HAP-1 (cell line): ENCODE results near the gene CCNH.

ENCODE experiments used
- DNase-seq, 2 experiments: peaks; one replicate each; pipeline ENCODE4 v3.0.0-alpha.2; 2016 to 2020; ENCODE audit warnings: low spot score in 2 of 2
- H3K27me3 ChIP-seq: fragments of 250-450 bp; sonication (Bioruptor Pico); 2 replicates; pipeline ENCODE4 v1.5.1; 2020; ENCODE audit warnings: low read depth, mild to moderate bottlenecking, moderate library complexity
- H3K36me3 ChIP-seq: fragments of 250-450 bp; sonication (Bioruptor Pico); replicated peaks from 2 replicates; pipeline ENCODE4 v1.5.1; 2020; ENCODE audit warnings: mild to moderate bottlenecking
- H3K4me1 ChIP-seq: fragments of 250-450 bp; sonication (Bioruptor Pico); 2 replicates; pipeline ENCODE4 v1.5.1; 2020; ENCODE audit warnings: mild to moderate bottlenecking
- H3K4me3 ChIP-seq: fragments of 250-450 bp; sonication (Bioruptor Pico); 2 replicates; pipeline ENCODE4 v1.5.1; 2020; ENCODE audit warnings: mild to moderate bottlenecking, moderate library complexity
- H3K9me3 ChIP-seq: fragments of 250-450 bp; sonication (Bioruptor Pico); 2 replicates; pipeline ENCODE4 v1.5.1; 2020; ENCODE audit warnings: mild to moderate bottlenecking, moderate library complexity
- in situ Hi-C: fragments of 300-500 bp; cut with MboI; formaldehyde crosslinking; loops from 3 replicates; pipeline ENCODE4 v1.14.3; 2020; ENCODE audit warnings: low sequenced_read_pairs, inconsistent platforms, mixed read lengths

The CCNH gene

DNA sequence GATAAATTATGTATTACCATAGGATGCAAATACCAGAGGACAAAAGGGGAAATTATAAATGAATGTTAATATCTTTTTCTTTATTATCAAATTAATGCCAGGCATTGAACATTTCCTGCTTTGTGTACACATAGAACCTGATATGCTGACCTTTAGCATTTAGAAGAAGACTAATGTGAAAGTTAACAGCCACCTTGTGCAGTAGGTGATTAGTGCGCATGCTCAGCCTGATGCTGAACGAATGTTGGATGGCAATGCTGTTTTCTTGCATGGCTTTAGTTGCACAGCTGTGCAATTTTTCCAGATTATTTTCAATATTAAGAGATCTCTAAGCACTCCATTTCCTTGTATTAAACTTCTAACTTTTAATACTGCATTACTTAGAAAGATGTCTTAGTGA, 45.5 kb downstream of the CCNH start:
- DNase-seq, result no peak
- H3K4me1 ChIP-seq, result peaks cover 11% of the 10 kb centered on the region
- H3K9me3 ChIP-seq, result no peaks in the 10 kb centered on the region
- H3K4me3 ChIP-seq, result no peak overlapping the region
- in situ Hi-C loops, result no loop called here
- H3K27me3 ChIP-seq, result no peaks in the 10 kb centered on the region
- H3K36me3 ChIP-seq, result no peaks in the 10 kb centered on the region

DNA sequence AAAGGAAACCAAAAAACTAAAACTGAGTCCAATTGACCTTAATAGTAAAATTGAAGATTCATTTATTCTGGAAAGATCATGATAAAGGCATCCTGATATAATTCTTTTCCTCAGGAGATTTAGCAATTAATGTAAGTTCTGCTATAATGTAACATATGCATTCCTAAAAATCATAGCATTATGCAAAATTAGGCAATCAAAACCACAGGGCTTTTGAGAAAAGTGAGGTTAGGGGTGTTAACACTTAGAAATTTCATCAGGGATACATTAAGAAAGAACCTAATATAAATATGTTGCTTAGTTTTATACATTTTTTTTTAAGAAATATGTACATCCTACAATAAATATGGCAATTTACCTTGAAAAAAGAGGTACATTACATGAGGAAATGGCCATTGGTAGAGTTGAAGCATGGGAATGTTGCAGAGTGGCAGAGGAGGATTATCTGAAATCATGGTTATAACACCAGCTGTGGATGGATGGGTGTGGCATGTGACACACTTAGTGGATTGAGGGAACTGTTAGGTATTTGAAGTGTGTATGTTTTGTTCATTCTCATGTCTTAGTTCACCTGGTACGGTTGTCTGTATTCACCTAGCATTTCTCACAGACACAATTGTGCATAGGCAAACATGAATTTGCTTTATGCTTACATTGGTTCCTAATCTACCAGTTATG, 51.1 kb downstream of the CCNH start:
- in situ Hi-C loops, result no loop called here
- no peaks in the 10 kb centered on the region for H3K27me3 ChIP-seq
- DNase-seq, result no peak
- H3K4me3 ChIP-seq, result no peak overlapping the region
- H3K4me1 ChIP-seq, result peaks cover 11% of the 10 kb centered on the region
- H3K9me3 ChIP-seq, result no peaks in the 10 kb centered on the region
- no peaks in the 10 kb centered on the region for H3K36me3 ChIP-seq

DNA sequence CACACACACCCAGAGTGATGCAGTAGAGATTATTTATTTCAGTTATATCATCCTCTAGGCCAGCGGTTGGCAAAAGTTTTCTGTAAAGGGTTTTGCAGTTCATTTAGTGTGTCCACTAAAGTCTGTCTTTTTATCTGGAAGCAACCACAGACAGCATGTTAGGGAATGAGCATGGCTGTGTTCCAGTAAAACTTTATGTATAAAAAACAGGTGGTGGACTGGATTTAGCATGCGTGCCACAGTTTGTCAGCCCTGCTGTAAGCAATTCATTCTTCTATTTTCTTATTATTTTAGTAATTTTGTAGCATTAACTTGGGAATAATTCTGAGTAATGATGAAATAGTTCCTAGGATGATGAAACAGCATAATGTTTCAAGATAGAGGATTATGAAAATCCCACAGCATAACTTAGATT, 51.7 kb downstream of the CCNH start:
- in situ Hi-C loops, result no loop called here
- Histone ChIP-seq H3K4me3 (no peak overlapping the region), H3K36me3 (no peaks in the 10 kb centered on the region), H3K4me1 (peaks cover 11% of the 10 kb centered on the region), H3K27me3 (no peaks in the 10 kb centered on the region), H3K9me3 (no peaks in the 10 kb centered on the region)
- DNase-seq, result no peak

DNA sequence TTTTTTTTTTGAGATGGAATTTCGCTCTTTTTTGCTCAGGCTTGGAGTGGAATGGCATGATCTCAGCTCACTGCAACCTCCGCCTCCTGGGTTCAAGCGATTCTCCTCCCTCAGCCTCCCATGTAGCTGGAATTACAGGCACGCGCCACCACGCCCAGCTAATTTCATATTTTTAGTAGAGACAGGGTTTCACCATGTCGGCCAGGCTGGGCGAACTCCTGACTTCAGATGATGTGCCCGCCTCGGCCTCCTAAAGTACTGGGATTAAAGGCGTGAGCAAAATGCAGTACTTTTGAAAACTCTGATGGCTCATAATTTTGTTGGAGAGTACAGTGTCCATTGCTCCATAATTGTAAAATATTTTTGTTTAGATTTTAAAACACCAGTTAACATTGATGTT, 52.6 kb downstream of the CCNH start:
- no peaks in the 10 kb centered on the region for H3K36me3 ChIP-seq
- peaks cover 11% of the 10 kb centered on the region for H3K4me1 ChIP-seq
- H3K4me3 ChIP-seq, result no peak overlapping the region
- no peaks in the 10 kb centered on the region for H3K27me3 ChIP-seq
- H3K9me3 ChIP-seq, result no peaks in the 10 kb centered on the region
- no peak for DNase-seq
- in situ Hi-C loops, result no loop called here

DNA sequence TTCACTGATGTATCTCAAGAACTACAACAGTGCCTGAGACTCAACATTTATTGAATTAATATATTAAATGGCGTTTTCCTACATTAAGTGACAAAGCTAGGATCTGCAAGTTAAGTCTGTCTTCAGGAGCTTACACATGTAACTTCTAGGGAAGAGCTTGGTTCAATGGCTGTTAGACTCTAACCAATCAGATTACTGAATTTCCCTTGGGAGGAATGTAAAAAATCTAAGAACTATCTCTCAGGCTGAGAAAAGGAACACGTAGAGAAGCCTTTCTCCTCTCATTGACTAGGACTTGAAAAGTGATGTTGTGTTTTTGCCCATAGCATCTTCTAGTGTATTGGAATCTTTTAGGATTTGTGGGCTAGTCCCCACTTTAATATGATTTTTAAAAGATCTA, 53.6 kb downstream of the CCNH start:
- Histone ChIP-seq H3K27me3 (no peaks in the 10 kb centered on the region), H3K9me3 (no peaks in the 10 kb centered on the region), H3K4me1 (peaks cover 3% of the 10 kb centered on the region), H3K36me3 (no peaks in the 10 kb centered on the region), H3K4me3 (no peak overlapping the region)
- in situ Hi-C loops, result no loop called here
- DNase-seq, result no peak

DNA sequence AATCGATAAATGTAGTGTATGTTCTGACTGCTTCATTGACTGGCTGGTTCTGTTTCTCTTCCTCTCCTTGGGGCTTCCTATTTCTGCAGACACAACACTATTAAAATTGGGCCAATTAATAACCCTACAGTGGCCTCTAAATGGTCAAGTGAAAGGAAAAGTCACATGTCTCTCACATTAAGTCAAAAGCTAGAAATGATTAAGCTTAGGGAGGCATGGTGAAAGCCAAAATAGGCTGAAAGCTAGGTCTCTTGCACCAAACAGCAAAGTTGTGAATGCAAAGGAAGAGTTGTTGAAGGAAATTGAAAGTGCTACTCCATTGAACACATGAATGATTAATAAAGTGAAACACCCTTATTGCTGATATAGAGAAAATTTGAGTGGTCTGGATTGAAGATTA, 58.2 kb downstream of the CCNH start:
- Histone ChIP-seq H3K9me3 (no peaks in the 10 kb centered on the region), H3K36me3 (0 out of 2 replicates have a peak, but pooled peaks cover 4% of the 10 kb centered on the region), H3K4me1 (no peaks in the 10 kb centered on the region), H3K27me3 (no peaks in the 10 kb centered on the region), H3K4me3 (no peak overlapping the region)
- DNase-seq, result no peak
- in situ Hi-C loops, result no loop called here

DNA sequence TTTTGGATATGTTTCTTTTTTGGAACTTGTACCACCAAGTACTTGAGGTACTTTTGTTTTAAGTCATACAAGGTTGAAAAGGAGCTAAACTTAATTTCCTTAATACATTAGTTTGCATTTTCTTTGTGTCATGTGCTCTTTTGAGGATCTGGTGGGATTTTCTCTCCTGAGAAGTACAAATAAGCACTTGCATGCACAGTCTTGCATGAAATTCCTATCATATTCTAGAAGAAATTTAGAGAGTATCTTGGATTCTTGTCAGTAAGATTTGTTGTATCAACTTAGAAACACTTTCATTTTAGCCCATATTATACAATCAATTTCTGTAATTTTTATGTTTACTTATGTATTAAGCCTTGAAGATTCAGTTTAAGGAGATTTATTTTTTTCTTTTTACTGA, 64.9 kb downstream of the CCNH start:
- H3K27me3 ChIP-seq, result no peaks in the 10 kb centered on the region
- H3K9me3 ChIP-seq, result no peaks in the 10 kb centered on the region
- peaks cover 7% of the 10 kb centered on the region; the same call in 1 of the 2 replicates for H3K36me3 ChIP-seq
- no peak overlapping the region for H3K4me3 ChIP-seq
- in situ Hi-C loops, result no loop called here
- no peaks in the 10 kb centered on the region for H3K4me1 ChIP-seq
- DNase-seq, result no peak

DNA sequence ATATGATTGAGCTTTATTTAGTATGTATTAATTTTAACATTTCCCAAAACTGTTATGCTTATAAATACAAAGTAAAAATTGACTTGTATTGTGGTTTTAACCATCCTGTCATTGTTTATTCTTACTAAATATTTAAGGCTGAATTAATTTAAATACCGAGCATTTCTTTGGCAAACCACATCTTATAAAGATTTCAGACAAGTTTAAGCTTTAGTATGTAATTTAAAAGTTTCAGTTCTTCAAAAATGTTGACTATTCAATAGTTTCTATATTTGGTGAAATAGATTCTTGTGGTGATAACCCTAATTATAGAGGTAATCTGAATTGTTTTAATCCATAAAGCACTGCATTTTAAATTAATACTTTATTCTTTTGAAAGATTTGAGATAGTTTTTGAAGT, 65.5 kb downstream of the CCNH start:
- H3K4me1 ChIP-seq, result no peaks in the 10 kb centered on the region
- no peak overlapping the region for H3K4me3 ChIP-seq
- DNase-seq, result no peak
- in situ Hi-C loops, result no loop called here
- no peaks in the 10 kb centered on the region for H3K27me3 ChIP-seq
- peaks cover 7% of the 10 kb centered on the region; the same call in 1 of the 2 replicates for H3K36me3 ChIP-seq
- H3K9me3 ChIP-seq, result no peaks in the 10 kb centered on the region
